ENCODE data around the gene TNNI3. TPM values are rescaled to one million over a fixed set of nuclear protein-coding genes. Genes with fewer than 3 reads are reported as not detected.

Gene TNNI3
- total and polyA plus RNA-seq, 9 of the 15 experiments (the other 6 are each of a cell fraction or from before 2014, with no cell fraction given): 4.7 to 158 (median 42.0) TPM

DNA sequence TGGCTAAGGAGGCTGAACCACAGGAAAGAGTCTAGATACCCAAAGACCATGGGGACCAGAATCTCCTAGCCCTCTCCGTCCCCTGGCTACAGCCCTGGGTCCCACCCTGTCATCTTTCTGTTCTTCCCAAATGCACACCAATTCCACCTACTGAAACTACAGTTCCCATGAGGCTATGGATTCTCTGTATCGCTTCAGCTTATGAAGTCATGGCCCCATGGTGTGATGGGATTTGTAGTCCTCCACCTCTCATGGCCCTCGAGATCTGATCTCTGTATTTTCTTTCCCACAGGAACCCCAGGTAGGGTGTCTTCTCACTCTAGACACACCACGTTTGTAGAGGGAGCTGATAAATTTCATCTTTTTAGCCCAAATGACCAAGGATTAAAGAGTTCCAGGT, 40.0 kb upstream of the TNNI3 start:
- Histone ChIP-seq H3K27ac (ENCODE audit: extremely low read depth, low read depth, low read length) (no peak overlapping the region), H3K27me3 (ENCODE audit: control insufficient read depth in 2 of 2, insufficient read depth in 2 of 2, low read length in 2 of 2) (no peaks in the 10 kb centered on the region), H4K20me1 (replicated peaks; ENCODE audit: control insufficient read depth, insufficient read depth, low read length) (no peaks in the 10 kb centered on the region), H3K4me3 (no peak overlapping the region), H3K9me1 (ENCODE audit: control insufficient read depth, insufficient read depth, low read length) (no peaks in the 10 kb centered on the region), H2AFZ (ENCODE audit: low read depth, low read length) (no peak overlapping the region), H3K36me3 (ENCODE audit: control insufficient read depth, insufficient read depth, low read length) (peaks cover 80% of the 10 kb centered on the region), H3K79me2 (ENCODE audit: control insufficient read depth, insufficient read depth, low read length) (no peaks in the 10 kb centered on the region), H3K4me2 (ENCODE audit: insufficient read depth, low read length) (no peak overlapping the region), H3K9ac (ENCODE audit: insufficient read depth in 1 of 2, low read depth in 2 of 2, low read length in 2 of 2) (no peak overlapping the region), H3K9me3 (replicated peaks; ENCODE audit: control insufficient read depth, insufficient read depth, low read depth, low read length) (no peaks in the 10 kb centered on the region), H3K4me1 (replicated peaks in 1 of 2; ENCODE audit: control insufficient read depth in 2 of 2, insufficient read depth in 2 of 2, low read length in 2 of 2) (no peaks in the 10 kb centered on the region)
- ATAC-seq: peak; percentile 74
- BruUV-seq (replicated peaks): no TSS peak
- intact Hi-C loops (cut with micrococcal nuclease): no loop called here
- in situ Hi-C loops (cut with MboI): no loop called here
- ChIA-PET CTCF (ENCODE audit: low intra/inter-chr PET ratio) (no interaction called here), POLR2A (interaction anchor here (0.7 to 2.0 kb wide), 5 partner anchors 9 to 209 kb away, joined by 3 to 9 read pairs (median 4); partner anchors contain the start of gene PTPRH)
- 50% methylated on average over 4 of the region's 4 CpGs for WGBS (ENCODE audit: insufficient coverage, low coverage, missing lambda C conversion rate)
- peak in 1 of 4 experiments; percentile 33 for DNase-seq (ENCODE audit: extremely low read depth in 1 of 4, low spot score in 3 of 4)
- no peak for FAIRE-seq
- no peak for TF ChIP-seq NFE2L1 (tag; IDR thresholded peaks at IDR 0.05; ENCODE audit: borderline replicate concordance, low read depth)
- no peak for TF ChIP-seq NR1H2 (CRISPR knock-in tag; IDR thresholded peaks at IDR 0.05)
- TF ChIP-seq SMARCB1 (IDR thresholded peaks at IDR 0.05; ENCODE audit: insufficient read length, low read depth): no peak
- TF ChIP-seq SP1 (CRISPR knock-in tag; IDR thresholded peaks at IDR 0.05): no peak
- peak; percentile 85 for TF ChIP-seq ZNF143 (CRISPR knock-in tag; IDR thresholded peaks at IDR 0.05)
- no peak for TF ChIP-seq HOMEZ (CRISPR knock-in tag; IDR thresholded peaks at IDR 0.05)
- TF ChIP-seq SETDB1 (IDR thresholded peaks at IDR 0.05; ENCODE audit: low read length): no peak
- TF ChIP-seq KDM2B (CRISPR knock-in tag; IDR thresholded peaks at IDR 0.05): no peak
- TF ChIP-seq PCBP1 (IDR thresholded peaks at IDR 0.05; ENCODE audit: low read depth, low read length, poor library complexity, severe bottlenecking): no peak
- peak; percentile 90 to 95 for TF ChIP-seq SIX5 (IDR thresholded peaks at IDR 0.05; ENCODE audit: borderline replicate concordance in 1 of 2, insufficient read depth in 1 of 2, low read depth in 1 of 2, low read length in 2 of 2)
- TF ChIP-seq LEF1 (IDR thresholded peaks at IDR 0.05): no peak
- TF ChIP-seq TAF1 (IDR thresholded peaks at IDR 0.05; ENCODE audit: control insufficient read depth, extremely low read depth, insufficient read depth, low read length, severe bottlenecking): no peak
- no peak for TF ChIP-seq CBFB (CRISPR knock-in tag; IDR thresholded peaks at IDR 0.05)
- TF ChIP-seq, protein P1, sequence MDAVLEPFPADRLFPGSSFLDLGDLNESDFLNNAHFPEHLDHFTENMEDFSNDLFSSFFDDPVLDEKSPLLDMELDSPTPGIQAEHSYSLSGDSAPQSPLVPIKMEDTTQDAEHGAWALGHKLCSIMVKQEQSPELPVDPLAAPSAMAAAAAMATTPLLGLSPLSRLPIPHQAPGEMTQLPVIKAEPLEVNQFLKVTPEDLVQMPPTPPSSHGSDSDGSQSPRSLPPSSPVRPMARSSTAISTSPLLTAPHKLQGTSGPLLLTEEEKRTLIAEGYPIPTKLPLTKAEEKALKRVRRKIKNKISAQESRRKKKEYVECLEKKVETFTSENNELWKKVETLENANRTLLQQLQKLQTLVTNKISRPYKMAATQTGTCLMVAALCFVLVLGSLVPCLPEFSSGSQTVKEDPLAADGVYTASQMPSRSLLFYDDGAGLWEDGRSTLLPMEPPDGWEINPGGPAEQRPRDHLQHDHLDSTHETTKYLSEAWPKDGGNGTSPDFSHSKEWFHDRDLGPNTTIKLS (IDR thresholded peaks at IDR 0.05; ENCODE audit: borderline replicate concordance, low read depth): peak; percentile 43; the same call in 1 of the 2 replicates
- TF ChIP-seq IRF1 (CRISPR knock-in tag; IDR thresholded peaks at IDR 0.05; ENCODE audit: borderline replicate concordance): no peak
